ENCODE results near the gene CEP131. TPM values are rescaled to one million over a fixed set of nuclear protein-coding genes. Genes with fewer than 3 reads are reported as not detected.
"Not testable (repeated sequence)": the region's sequence is repeated elsewhere in the genome, so short reads cannot be mapped to it uniquely, and the experiment has no call there.

Gene CEP131
- total RNA-seq, 2 experiments from 2014 or later = 9.4 to 9.8 TPM

DNA sequence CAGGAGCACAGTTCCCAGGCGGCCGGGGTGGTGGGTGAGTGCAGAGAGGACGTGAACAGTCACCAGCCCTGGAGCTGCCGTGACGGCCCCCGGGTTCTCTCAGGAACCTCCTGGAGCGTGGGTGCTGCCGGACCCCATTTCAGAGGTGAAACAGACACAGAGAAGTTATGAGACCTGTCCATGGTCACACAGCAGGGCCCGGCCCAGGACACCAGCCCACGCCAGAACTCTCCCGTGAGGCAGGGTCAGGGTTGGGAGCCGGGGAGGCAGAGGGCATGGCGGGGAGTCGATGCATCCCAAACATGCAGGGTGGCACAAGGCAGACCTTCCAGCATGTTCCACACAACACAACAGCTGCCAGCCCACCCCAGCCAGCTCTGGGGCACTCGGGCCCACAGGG, 61.2 kb downstream of the CEP131 start:
- Mint-ChIP-seq H3K4me1 (ENCODE audit: low read depth) (peaks cover 1% of the 10 kb centered on the region), H3K27ac (no peak overlapping the region), H3K27me3 (ENCODE audit: low read depth) (peaks cover 13% of the 10 kb centered on the region), H3K4me3 (no peak overlapping the region), H3K9me3 (no peaks in the 10 kb centered on the region), H3K36me3 (ENCODE audit: low read depth) (no peaks in the 10 kb centered on the region)
- intact Hi-C loops (cut with micrococcal nuclease) = no loop called here
- CTCF ChIA-PET = no interaction called here
- DNase-seq = no peak

DNA sequence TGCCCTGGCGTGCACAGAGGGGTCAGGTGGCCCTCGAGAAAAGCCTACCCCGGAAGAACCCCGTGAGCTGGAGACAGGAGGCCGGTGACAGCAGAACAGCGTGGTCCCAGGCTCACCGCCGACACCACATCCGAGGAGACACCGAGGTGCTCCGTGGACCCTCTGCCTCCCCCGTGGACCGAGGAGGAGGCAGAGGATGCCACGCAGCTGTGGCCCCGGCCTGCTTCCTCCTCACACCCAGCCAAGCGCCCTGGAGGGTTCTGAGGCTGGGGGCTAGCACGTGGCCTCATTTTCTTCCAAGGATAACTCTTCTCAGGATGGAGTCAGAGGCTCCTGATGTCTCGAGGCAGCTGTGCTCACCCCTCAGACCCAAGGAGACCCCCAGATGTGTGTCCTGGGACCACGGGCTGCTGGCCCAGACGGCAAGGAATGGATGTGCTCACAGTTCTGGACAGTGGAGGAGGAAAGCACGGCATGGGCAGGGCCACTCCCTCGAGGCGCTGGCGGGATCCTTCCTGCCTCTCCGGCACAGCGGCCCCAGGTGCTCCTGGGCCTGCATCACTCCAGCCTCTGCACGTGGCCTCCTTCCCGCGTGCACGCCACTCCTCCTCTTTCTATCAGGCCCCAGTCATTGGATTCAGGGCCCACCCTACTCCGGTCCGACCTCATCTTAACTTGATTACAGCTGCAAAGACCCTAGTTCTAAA, 61.9 kb downstream of the CEP131 start:
- Mint-ChIP-seq H3K9me3 (no peaks in the 10 kb centered on the region), H3K4me3 (no peak overlapping the region), H3K27ac (no peak overlapping the region), H3K27me3 (ENCODE audit: low read depth) (peaks cover 13% of the 10 kb centered on the region), H3K4me1 (ENCODE audit: low read depth) (peaks cover 1% of the 10 kb centered on the region), H3K36me3 (ENCODE audit: low read depth) (no peaks in the 10 kb centered on the region)
- DNase-seq = no peak
- intact Hi-C loops (cut with micrococcal nuclease) = no loop called here
- CTCF ChIA-PET = no interaction called here

DNA sequence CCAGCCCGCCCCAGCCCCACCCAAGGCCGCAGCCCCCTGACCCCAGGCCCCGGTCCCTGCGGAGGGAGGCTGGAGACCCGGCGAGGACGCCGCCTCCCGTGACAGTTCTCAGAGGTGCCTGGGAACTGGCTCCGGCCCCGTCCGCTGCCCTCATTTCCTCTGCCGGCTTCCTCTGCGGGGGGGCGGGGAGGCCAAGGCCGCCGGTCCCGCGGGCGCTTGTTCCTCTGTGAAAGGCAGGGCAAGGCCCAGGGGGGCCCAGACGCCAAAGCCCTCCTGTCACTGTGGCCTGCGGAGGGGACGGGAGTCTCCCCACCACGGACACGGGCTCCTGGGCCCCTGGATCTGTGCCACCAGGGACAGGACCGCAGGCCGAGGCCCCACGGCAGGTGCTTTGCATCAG, 62.5 kb downstream of the CEP131 start:
- no peak overlapping the region for H3K4me3 Mint-ChIP-seq
- intact Hi-C loops (cut with micrococcal nuclease) = no loop called here
- no peak for DNase-seq
- H3K27me3 Mint-ChIP-seq (ENCODE audit: low read depth) = peaks cover 13% of the 10 kb centered on the region
- H3K36me3 Mint-ChIP-seq (ENCODE audit: low read depth) = no peaks in the 10 kb centered on the region
- CTCF ChIA-PET = no interaction called here
- no peaks in the 10 kb centered on the region for H3K9me3 Mint-ChIP-seq
- H3K4me1 Mint-ChIP-seq (ENCODE audit: low read depth) = peaks cover 1% of the 10 kb centered on the region
- H3K27ac Mint-ChIP-seq = no peak overlapping the region

DNA sequence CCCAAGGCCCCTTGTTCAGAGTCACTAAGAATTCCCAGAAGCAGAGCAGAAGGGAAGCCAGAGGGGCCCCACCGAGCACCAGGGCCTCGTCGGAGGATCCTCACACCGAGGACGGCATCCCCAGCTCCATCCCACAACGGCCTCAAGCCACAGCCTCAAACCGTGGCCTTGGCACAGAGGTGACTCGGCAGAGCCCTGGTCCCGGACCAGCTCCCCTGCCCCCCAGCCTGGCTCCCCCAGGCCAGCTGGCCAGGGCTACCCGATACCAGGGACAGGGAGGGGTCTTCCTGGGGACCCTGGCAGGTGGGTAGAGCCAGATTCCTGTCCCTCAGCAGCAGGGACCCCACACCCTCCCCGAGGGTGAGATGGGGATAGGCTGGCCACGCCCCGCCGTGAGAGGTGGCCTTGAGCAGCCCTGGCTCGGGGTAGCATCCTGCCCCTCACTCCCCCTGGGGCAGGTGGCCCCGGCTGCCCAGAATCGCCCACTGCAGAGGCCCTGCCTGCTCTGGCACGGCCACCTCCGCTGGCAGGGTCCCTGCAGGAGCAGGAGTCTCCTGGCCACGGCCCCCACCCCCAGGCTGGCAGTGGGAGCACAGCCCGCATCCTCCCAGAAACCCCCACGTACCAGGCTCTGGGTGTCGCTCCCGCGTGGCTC, 63.0 kb downstream of the CEP131 start:
- H3K27me3 Mint-ChIP-seq (ENCODE audit: low read depth) = peaks cover 13% of the 10 kb centered on the region
- DNase-seq = no peak
- no peak overlapping the region for H3K27ac Mint-ChIP-seq
- intact Hi-C loops (cut with micrococcal nuclease) = no loop called here
- no peaks in the 10 kb centered on the region for H3K9me3 Mint-ChIP-seq
- no peak overlapping the region for H3K4me3 Mint-ChIP-seq
- H3K36me3 Mint-ChIP-seq (ENCODE audit: low read depth) = no peaks in the 10 kb centered on the region
- H3K4me1 Mint-ChIP-seq (ENCODE audit: low read depth) = peaks cover 1% of the 10 kb centered on the region
- CTCF ChIA-PET = no interaction called here

DNA sequence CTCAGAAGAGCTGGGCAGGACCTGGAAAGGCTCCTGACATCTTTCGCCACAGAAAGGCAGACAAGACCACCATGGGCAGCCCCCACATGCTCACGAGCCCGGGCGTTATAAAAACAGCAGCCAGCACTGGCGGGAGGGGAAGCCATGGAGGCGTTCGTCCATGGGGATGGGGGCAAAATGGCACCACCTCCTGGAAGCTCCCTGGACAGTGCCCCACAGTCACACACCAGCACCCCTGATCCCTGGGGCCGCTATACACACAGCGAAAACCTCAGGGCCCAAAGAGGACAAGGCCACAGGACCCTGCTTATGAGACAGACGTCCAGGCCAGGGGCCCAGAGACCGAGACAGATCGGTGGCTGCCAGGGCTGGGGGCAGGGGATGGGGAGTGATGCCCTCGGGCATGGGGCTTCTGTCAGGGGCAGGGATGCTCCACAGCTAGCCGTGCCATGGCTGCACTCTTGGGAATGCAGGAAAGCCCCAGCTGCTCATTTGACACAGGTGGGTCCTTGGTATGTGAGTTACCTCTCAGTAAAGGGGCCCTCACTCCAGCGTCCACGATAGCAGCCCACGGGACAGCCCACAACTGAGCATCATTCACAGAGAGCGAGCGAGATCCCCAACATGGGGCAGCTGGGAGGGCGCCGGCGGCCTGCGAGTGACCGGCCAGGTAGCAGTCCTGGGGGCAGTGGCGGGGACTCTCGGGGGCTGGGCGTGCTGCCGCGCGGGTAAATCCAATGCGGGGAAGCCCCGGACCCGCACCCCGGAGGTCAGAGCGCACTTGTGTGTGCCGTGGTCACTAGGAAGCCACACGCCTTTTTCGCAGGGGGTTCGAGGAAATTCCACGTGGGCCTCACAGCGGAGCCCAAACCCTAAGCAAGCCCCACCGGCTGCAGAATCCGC, 63.8 kb downstream of the CEP131 start:
- Mint-ChIP-seq H3K36me3 (ENCODE audit: low read depth) (no peaks in the 10 kb centered on the region), H3K9me3 (no peaks in the 10 kb centered on the region), H3K4me3 (no peak overlapping the region), H3K27me3 (ENCODE audit: low read depth) (peaks cover 8% of the 10 kb centered on the region), H3K27ac (no peak overlapping the region), H3K4me1 (ENCODE audit: low read depth) (no peaks in the 10 kb centered on the region)
- intact Hi-C loops (cut with micrococcal nuclease) = no loop called here
- no peak for DNase-seq
- CTCF ChIA-PET = no interaction called here

DNA sequence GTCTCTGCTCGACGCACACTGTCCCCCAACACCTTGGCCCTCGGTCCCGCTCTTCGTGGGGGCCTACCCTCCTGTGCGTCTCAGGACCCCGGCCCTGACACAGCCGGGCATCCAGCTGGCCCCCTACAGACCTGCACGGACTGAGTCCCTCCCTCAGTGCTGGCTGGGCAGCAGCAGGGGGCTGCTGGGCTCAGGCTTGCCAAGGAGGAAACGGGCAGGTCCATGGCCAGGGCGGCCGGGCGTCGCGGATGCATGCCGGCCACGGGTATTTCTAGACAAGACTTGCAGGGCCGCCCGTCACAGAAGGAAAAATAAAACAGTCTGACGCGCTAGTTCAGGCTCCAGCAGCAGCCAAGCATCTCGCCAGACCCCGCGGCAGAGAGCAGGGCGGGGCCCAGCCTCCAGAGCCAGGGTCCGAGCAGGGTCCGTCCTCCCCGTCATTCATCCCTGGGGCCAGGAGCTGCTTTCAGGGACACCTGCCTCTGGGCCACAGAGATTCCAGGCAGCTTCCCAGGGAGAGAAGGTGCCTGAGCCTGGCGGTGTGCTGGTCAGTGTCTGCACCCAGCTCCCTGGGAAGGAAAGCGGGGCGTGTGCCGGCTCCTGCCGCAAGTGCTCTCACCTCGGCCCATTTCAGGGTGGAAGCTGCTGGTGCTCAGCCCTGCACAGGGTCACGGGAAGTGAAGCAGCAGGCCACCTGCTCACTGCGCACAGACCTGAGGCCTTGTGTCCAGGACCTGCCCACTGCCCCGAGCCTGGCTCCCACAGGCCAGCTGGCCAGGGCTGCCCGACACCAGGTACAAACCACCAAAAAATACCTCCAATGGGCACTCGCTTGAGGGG, 64.7 kb downstream of the CEP131 start:
- CTCF ChIA-PET = no interaction called here
- Mint-ChIP-seq H3K4me1 (ENCODE audit: low read depth) (no peaks in the 10 kb centered on the region), H3K36me3 (ENCODE audit: low read depth) (no peaks in the 10 kb centered on the region), H3K27ac (no peak overlapping the region), H3K27me3 (ENCODE audit: low read depth) (peaks cover 8% of the 10 kb centered on the region), H3K4me3 (no peak overlapping the region), H3K9me3 (no peaks in the 10 kb centered on the region)
- no peak for DNase-seq
- intact Hi-C loops (cut with micrococcal nuclease) = no loop called here

DNA sequence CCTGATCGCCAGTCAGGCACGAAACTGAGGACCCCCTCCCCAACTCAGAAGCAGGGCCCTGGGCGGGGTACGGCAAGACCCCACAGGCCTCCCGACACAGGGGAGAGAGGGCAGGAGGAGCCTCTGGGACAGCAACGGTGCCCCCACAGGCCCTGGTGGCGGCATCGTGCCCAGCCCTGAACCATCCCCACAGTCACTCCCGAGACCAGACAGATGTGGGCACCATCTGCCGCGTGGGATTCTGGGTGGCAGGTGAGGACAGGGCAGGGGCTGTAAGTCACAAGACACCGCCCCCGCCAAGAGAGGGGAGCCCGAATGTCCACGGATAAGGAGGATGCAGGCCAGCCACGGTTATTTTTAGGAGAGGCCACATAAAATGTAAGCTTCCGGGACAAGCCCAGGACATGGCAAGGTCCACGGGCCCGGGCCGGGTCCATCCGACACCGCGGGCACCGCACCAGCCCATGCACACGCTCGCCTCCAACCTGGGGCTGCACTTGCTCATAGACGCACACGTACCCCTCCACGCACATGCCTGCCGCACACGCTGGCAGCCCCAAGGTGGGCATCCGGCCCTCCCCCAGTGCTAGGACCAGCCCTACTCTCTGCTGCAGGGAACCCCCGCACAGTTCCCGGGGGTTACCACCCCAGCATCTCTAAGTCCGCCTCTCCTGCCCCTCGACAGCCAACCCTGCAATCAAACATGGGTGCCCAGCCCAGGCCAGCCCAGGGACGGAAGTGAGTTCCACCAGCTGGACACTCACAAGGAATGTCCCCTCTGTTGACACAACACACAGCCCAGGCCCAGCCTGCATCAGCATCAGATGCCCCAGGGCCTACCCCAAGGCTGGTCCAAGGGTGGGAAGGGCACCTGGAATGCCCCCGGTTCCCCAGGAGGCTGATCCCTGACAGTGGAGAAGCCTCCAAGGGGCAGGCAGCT, 65.6 kb downstream of the CEP131 start:
- Mint-ChIP-seq H3K4me3 (no peak overlapping the region), H3K27me3 (ENCODE audit: low read depth) (peaks cover 8% of the 10 kb centered on the region), H3K4me1 (ENCODE audit: low read depth) (no peaks in the 10 kb centered on the region), H3K9me3 (no peaks in the 10 kb centered on the region), H3K36me3 (ENCODE audit: low read depth) (no peaks in the 10 kb centered on the region), H3K27ac (no peak overlapping the region)
- CTCF ChIA-PET = no interaction called here
- intact Hi-C loops (cut with micrococcal nuclease) = no loop called here
- no peak for DNase-seq

DNA sequence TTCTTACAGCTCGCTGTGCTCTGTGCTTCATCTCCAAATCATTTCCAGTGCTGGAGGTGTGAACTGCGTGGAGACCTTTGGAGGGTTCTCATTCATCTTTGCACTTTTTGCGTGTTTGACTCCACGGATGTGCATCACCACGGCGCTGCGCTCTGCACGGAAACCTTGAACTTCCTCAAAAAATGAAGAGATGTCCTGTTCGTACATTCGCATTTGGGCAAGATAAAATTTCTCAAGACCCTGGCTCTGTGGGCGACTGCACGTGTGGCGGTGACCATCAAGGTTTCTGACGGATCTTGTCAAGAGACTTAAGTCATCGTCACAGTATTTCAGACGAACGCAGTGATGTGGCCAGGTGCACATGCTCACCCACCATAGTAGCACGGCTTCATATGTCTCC, 67.8 kb downstream of the CEP131 start:
- intact Hi-C loops (cut with micrococcal nuclease) = no loop called here
- Mint-ChIP-seq H3K4me1 (ENCODE audit: low read depth) (no peaks in the 10 kb centered on the region), H3K27ac (no peak overlapping the region), H3K9me3 (no peaks in the 10 kb centered on the region), H3K4me3 (no peak overlapping the region), H3K36me3 (ENCODE audit: low read depth) (no peaks in the 10 kb centered on the region), H3K27me3 (ENCODE audit: low read depth) (peaks cover 5% of the 10 kb centered on the region)
- no peak for DNase-seq
- CTCF ChIA-PET = interaction anchor here (1.1 kb wide), 1 partner anchor 98 kb away, joined by 5 read pairs; no protein-coding TSS in a partner anchor

DNA sequence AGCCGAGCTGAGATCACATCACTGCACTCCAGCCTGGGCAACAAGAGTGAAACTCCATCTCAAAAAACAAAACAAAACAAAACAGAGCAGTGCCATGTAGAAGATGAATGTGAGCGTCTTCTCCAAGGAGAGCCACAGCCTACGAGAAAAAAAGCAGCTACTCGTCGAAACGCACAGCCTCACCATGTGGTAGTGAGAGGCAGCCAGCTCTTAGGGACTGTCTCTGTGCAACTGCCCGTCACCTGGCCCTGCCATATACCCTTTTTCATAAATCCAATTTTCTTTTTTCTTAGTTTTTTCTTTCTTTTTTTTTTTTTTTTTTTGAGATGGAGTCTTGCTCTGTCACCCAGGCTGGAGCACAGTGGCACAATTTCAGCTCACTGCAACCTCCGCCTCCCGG, 68.7 kb downstream of the CEP131 start:
- H3K36me3 Mint-ChIP-seq (ENCODE audit: low read depth); H3K4me1 Mint-ChIP-seq (ENCODE audit: low read depth); H3K9me3 Mint-ChIP-seq; H3K4me3 Mint-ChIP-seq; intact Hi-C loops (cut with micrococcal nuclease); H3K27me3 Mint-ChIP-seq (ENCODE audit: low read depth); H3K27ac Mint-ChIP-seq; DNase-seq: not testable (repeated sequence)
- CTCF ChIA-PET = interaction anchor here (0.6 kb wide), 1 partner anchor 92 kb away, joined by 4 read pairs; no protein-coding TSS in a partner anchor

DNA sequence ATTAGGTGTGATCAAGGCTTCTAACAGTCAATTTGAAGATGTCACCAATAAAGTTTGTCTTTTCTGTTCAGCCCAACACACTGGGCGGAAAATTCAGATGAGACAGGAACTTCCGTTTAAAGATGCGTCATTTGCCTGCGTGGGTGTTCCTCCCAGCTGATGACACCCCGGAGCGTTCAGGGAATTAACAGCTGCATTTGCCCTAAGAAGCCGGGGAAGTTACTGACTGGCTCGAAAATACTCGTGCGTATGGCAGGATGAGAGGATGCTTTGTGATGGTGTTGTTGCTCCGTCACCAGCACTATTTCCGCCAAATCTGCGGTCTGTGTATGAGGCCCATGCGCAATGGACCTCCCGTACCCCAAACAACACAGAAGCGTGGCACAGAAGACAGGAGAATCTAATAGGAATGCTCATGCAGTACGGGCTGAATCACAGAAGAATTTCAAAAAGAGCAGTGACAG, 69.4 kb downstream of the CEP131 start:
- H3K36me3 Mint-ChIP-seq (ENCODE audit: low read depth) = no peaks in the 10 kb centered on the region
- H3K9me3 Mint-ChIP-seq = no peaks in the 10 kb centered on the region
- H3K4me1 Mint-ChIP-seq (ENCODE audit: low read depth) = no peaks in the 10 kb centered on the region
- CTCF ChIA-PET = interaction anchor here (1.4 kb wide), 1 partner anchor 130 kb away, joined by 3 read pairs; no protein-coding TSS in a partner anchor
- H3K27me3 Mint-ChIP-seq (ENCODE audit: low read depth) = peaks cover 3% of the 10 kb centered on the region
- H3K27ac Mint-ChIP-seq = no peak overlapping the region
- no peak overlapping the region for H3K4me3 Mint-ChIP-seq
- no peak for DNase-seq
- intact Hi-C loops (cut with micrococcal nuclease) = no loop called here

DNA sequence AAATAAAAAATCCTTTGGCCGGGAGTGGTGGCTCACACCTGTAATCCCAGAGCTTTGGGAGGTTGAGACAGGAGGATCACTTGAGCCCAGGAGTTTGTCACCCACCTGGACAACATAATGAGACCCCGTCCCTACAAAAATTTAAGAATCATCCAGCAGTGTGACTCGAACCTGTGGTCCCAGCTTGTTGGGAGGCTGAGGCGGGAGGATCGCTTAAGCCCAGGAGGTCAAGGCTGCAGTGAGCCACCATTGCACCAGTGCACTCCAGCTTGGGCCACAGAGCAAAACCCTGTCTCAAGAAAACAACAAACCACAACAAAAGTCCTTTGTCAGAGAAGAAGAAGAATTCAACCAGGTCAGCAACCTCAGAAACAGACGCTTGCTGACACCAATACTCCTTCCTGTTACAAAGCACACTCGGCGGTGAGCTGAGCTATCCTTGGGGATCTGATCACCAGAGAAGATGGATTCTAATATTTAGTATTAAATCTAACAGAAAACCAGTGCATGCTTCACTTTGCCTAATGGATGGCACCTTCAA, 70.4 kb downstream of the CEP131 start:
- intact Hi-C loops (cut with micrococcal nuclease) = no loop called here
- Mint-ChIP-seq H3K27ac (no peak overlapping the region), H3K4me1 (ENCODE audit: low read depth) (no peaks in the 10 kb centered on the region), H3K9me3 (no peaks in the 10 kb centered on the region), H3K27me3 (ENCODE audit: low read depth) (peaks cover 3% of the 10 kb centered on the region), H3K4me3 (no peak overlapping the region), H3K36me3 (ENCODE audit: low read depth) (no peaks in the 10 kb centered on the region)
- CTCF ChIA-PET = interaction anchor here (0.6 to 1.4 kb wide), 2 partner anchors 129 to 130 kb away, joined by 3 read pairs; no protein-coding TSS in a partner anchor
- DNase-seq = no peak

Data from activated naive CD4-positive, alpha-beta T cell treated with anti-CD3 and anti-CD28 coated beads for 36 hours (primary cell).